Measurements from ENCODE around the gene SMNDC1.

- no peak for TF ChIP-seq EZH2 (IDR thresholded peaks at IDR 0.05)
- TF ChIP-seq POLR2AphosphoS5 (IDR thresholded peaks at IDR 0.05; ENCODE audit: borderline replicate concordance, low read depth, low read length) = no peak
- TF ChIP-seq FOXP2 (optimal IDR thresholded peaks at IDR 0.05; ENCODE audit: control extremely low read depth, extremely low read length, insufficient read depth) = no peak
Observed at GRCh38 chr10:110268442-110268841, 36.3 kb downstream of the SMNDC1 start.

Data from SK-N-MC (cell line).